GM19455 (cell line): ENCODE data around the gene CDC5L.

Experiments
- ATAC-seq: cut with Tn5 transposase; IDR thresholded peaks from one replicate; pipeline ENCODE4 v1.9.1; 2021; ENCODE audit not compliant: unreplicated experiment

Gene CDC5L

GRCh38 chr6:44495036-44495901, 107.8 kb downstream of the CDC5L start:
- ATAC-seq: no peak

- ATAC-seq: no peak
Measured at GRCh38 chr6:44496665-44497369, 109.3 kb downstream of the CDC5L start.

- ATAC-seq: no peak
Measured at GRCh38 chr6:44497807-44498206, 110.3 kb downstream of the CDC5L start.

GRCh38 chr6:44498436-44498835, 110.9 kb downstream of the CDC5L start:
- no peak for ATAC-seq

- no peak for ATAC-seq
Measured at GRCh38 chr6:44499609-44500008, 112.1 kb downstream of the CDC5L start.
